Hepatocyte (in vitro differentiated cells): ENCODE results near the gene PIM3. TPM values are rescaled to one million over a fixed set of nuclear protein-coding genes. Genes with fewer than 3 reads are reported as not detected.
A peak's percentile ranks its signal among the peaks of the same experiment; 100 is the strongest.

ENCODE experiments used
- DNase-seq: peaks from one replicate; pipeline ENCODE4 v3.0.0-alpha.2; 2016; ENCODE audit warnings: low spot score
- H2AFZ ChIP-seq: fragments of 200-600 bp; sonication (generic); 2 replicates; pipeline ENCODE4 v1.6.0; 2016; ENCODE audit warnings: antibody characterized with exemption, mild to moderate bottlenecking
- H3K27ac ChIP-seq: fragments of 200-600 bp; sonication (generic); 2 replicates; pipeline ENCODE4 v1.5.1; 2016; ENCODE audit warnings: mild to moderate bottlenecking
- H3K27me3 ChIP-seq: fragments of 200-600 bp; sonication (generic); 2 replicates; pipeline ENCODE4 v1.6.1; 2016
- H3K36me3 ChIP-seq: fragments of 200-600 bp; sonication (generic); replicated peaks from 2 replicates; pipeline ENCODE4 v1.5.1; 2016; ENCODE audit warnings: low read depth; ENCODE audit not compliant: insufficient read depth
- H3K4me1 ChIP-seq: fragments of 200-600 bp; sonication (generic); 2 replicates; pipeline ENCODE4 v1.5.1; 2016; ENCODE audit warnings: mild to moderate bottlenecking, moderate library complexity; ENCODE audit not compliant: insufficient read depth
- H3K4me2 ChIP-seq: fragments of 200-600 bp; sonication (generic); 2 replicates; pipeline ENCODE4 v1.6.0; 2016
- H3K4me3 ChIP-seq: fragments of 200-600 bp; sonication (generic); 2 replicates; pipeline ENCODE4 v1.5.1; 2016; ENCODE audit warnings: mild to moderate bottlenecking
- H3K79me2 ChIP-seq: fragments of 200-600 bp; sonication (generic); 2 replicates; pipeline ENCODE4 v1.6.0; 2017; ENCODE audit warnings: mild to moderate bottlenecking
- H3K9me2 ChIP-seq: fragments of 200-600 bp; sonication (generic); replicated peaks from 2 replicates; pipeline ENCODE4 v1.6.0; 2017; ENCODE audit warnings: mild to moderate bottlenecking; ENCODE audit not compliant: insufficient read depth
- H3K9me3 ChIP-seq: fragments of 200-600 bp; sonication (generic); 2 replicates; pipeline ENCODE4 v1.5.1; 2016; ENCODE audit warnings: low read depth, mild to moderate bottlenecking
- H4K20me1 ChIP-seq: fragments of 200-600 bp; sonication (generic); 2 replicates; pipeline ENCODE4 v1.6.0; 2016; ENCODE audit warnings: mild to moderate bottlenecking; ENCODE audit not compliant: insufficient read depth, poor library complexity, severe bottlenecking
- CTCF ChIP-seq: fragments of 200-600 bp; sonication (generic); IDR thresholded peaks from 2 replicates; pipeline ENCODE4 v1.5.1; 2016; ENCODE audit warnings: antibody characterized with exemption, mild to moderate bottlenecking; ENCODE audit not compliant: poor library complexity
- EZH2 ChIP-seq: fragments of 200-600 bp; sonication (generic); IDR thresholded peaks from 2 replicates; pipeline ENCODE4 v1.6.1; 2016; ENCODE audit warnings: antibody characterized with exemption, mild to moderate bottlenecking, borderline replicate concordance
- EZH2phosphoT487 ChIP-seq: fragments of 200-600 bp; sonication (generic); IDR thresholded peaks from one replicate; pipeline ENCODE4 v1.6.1; 2018; ENCODE audit warnings: antibody characterized with exemption, mild to moderate bottlenecking, low read depth, moderate library complexity; ENCODE audit not compliant: unreplicated experiment, severe bottlenecking
- WGBS: methylation state at CpG from one replicate; pipeline ENCODE4 v1.1.6; 2016; ENCODE audit warnings: low lambda C conversion rate; ENCODE audit errors: missing lambda C conversion rate; 5-methylcytosine and 5-hydroxymethylcytosine counted together
- polyA plus RNA-seq: library from polyadenylated mRNA; unstranded; fragments of >200 nt; fragmentation: Nextera tagmentation; extraction: Ambion mirVana; gene quantifications from 2 replicates; pipeline ENCODE4 v1.2.1, GENCODE V29; 2016
- total RNA-seq: library from RNA; depleted of rRNA; stranded (reverse); fragments of >200 nt; gene quantifications from 2 replicates; pipeline ENCODE4 v1.2.3, GENCODE V29; 2014

Gene PIM3
- total and polyA plus RNA-seq, 2 experiments from 2014 or later: 81.1 to 138 TPM

GRCh38 chr22:49916831-49917230 lies 43.7 kb upstream of the PIM3 start:
- Histone ChIP-seq H3K79me2 (peaks cover 40% of the 10 kb centered on the region), H3K9me3 (no peaks in the 10 kb centered on the region), H3K27me3 (no peaks in the 10 kb centered on the region), H3K36me3 (peaks cover 3% of the 10 kb centered on the region), H3K4me2 (peak overlapping the region; percentile 88), H3K4me3 (no peak overlapping the region), H3K4me1 (peaks cover 13% of the 10 kb centered on the region), H2AFZ (no peak overlapping the region), H3K9me2 (no peaks in the 10 kb centered on the region), H4K20me1 (no peaks in the 10 kb centered on the region), H3K27ac (no peak overlapping the region)
- TF ChIP-seq CTCF: no peak
- no peak for TF ChIP-seq EZH2phosphoT487
- no peak for TF ChIP-seq EZH2
- no peak for DNase-seq
- WGBS: 90% methylated on average over 11 of the region's 11 CpGs

GRCh38 chr22:49917974-49918910 lies 42.3 kb upstream of the PIM3 start, which contains the start of the genes ALG12 and CRELD2:
ALG12 (minus strand) TSS chr22:49918438; CDS start chr22:49913765, 4,673 bp downstream.
CRELD2 (plus strand) TSS chr22:49918634; CDS start chr22:49918770, 136 bp downstream.
- H3K4me3 ChIP-seq: peak within 1 kb of the TSS; percentile 46
- peak; percentile 99 for DNase-seq
- WGBS: under 1% methylated on average over 55 of the region's 103 CpGs
- H3K4me1 ChIP-seq: peaks cover 13% of the 10 kb centered on the region
- H3K79me2 ChIP-seq: peaks cover 40% of the 10 kb centered on the region
- no peak for TF ChIP-seq EZH2
- peak within 1 kb of the TSS; percentile 96 for H3K27ac ChIP-seq
- H3K36me3 ChIP-seq: peaks cover 3% of the 10 kb centered on the region
- peak within 1 kb of the TSS; percentile 58 for H2AFZ ChIP-seq
- H4K20me1 ChIP-seq: no peaks in the 10 kb centered on the region
- H3K9me2 ChIP-seq: no peaks in the 10 kb centered on the region
- no peaks in the 10 kb centered on the region for H3K27me3 ChIP-seq
- H3K4me2 ChIP-seq: peak within 1 kb of the TSS; percentile 99
- no peaks in the 10 kb centered on the region for H3K9me3 ChIP-seq

- Histone ChIP-seq H3K27ac (no peak overlapping the region), H3K4me2 (peak overlapping the region; percentile 99), H3K9me2 (no peaks in the 10 kb centered on the region), H3K4me1 (peaks cover 13% of the 10 kb centered on the region), H3K36me3 (peaks cover 3% of the 10 kb centered on the region), H3K9me3 (no peaks in the 10 kb centered on the region), H3K27me3 (no peaks in the 10 kb centered on the region), H3K79me2 (peaks cover 40% of the 10 kb centered on the region), H4K20me1 (no peaks in the 10 kb centered on the region), H2AFZ (peak overlapping the region; percentile 42), H3K4me3 (peak overlapping the region; percentile 46)
- DNase-seq: no peak
- TF ChIP-seq EZH2: no peak
- no peak for TF ChIP-seq CTCF
- TF ChIP-seq EZH2phosphoT487: no peak
- WGBS: 60% methylated on average over 30 of the region's 47 CpGs
These were observed 41.4 kb upstream of the PIM3 start for GRCh38 chr22:49918911-49919881.
